Stimulated activated CD4-positive, alpha-beta T cell treated with anti-CD3 and anti-CD28 coated beads, Interleukin-15, amount 100 ng/mL, for 1 hour (primary cell): ENCODE results near the gene ERFE.

Experiments used
- DNase-seq, 2 donors: peaks; one replicate each; pipeline ENCODE4 v3.0.0-alpha.2; 2020; ENCODE audit warnings: low read depth in 1 of 2, low spot score in 1 of 2

The ERFE gene

GRCh38 chr2:238126338-238126737 lies 32.4 kb upstream of the ERFE start:
- no peak for DNase-seq

GRCh38 chr2:238126775-238127164 lies 32.0 kb upstream of the ERFE start:
- no peak for DNase-seq

GRCh38 chr2:238127165-238128060 lies 31.4 kb upstream of the ERFE start:
- DNase-seq: no peak

- DNase-seq: no peak
Observed at GRCh38 chr2:238128061-238128440, 30.7 kb upstream of the ERFE start.

- no peak for DNase-seq
Observed at GRCh38 chr2:238128534-238129001, 30.2 kb upstream of the ERFE start.

GRCh38 chr2:238129166-238130010 lies 29.4 kb upstream of the ERFE start:
- no peak for DNase-seq

- no peak for DNase-seq
Observed at GRCh38 chr2:238130111-238130695, 28.6 kb upstream of the ERFE start.

GRCh38 chr2:238130696-238131628 lies 27.8 kb upstream of the ERFE start:
- no peak for DNase-seq

GRCh38 chr2:238131761-238132462 lies 26.9 kb upstream of the ERFE start:
- no peak for DNase-seq

GRCh38 chr2:238132463-238133450 lies 26.0 kb upstream of the ERFE start:
- DNase-seq: no peak

GRCh38 chr2:238133499-238134392 lies 25.0 kb upstream of the ERFE start:
- no peak for DNase-seq

GRCh38 chr2:238134393-238134785 lies 24.4 kb upstream of the ERFE start:
- DNase-seq: no peak

GRCh38 chr2:238135601-238136150 lies 23.1 kb upstream of the ERFE start:
- no peak for DNase-seq

- DNase-seq: no peak
Observed at GRCh38 chr2:238136820-238137537, 21.8 kb upstream of the ERFE start.

- DNase-seq: no peak
Observed at GRCh38 chr2:238137885-238138284, 20.9 kb upstream of the ERFE start.

- DNase-seq: no peak
Observed at GRCh38 chr2:238138331-238139195, 20.2 kb upstream of the ERFE start, which contains the start of gene KLHL30. TSS of gene KLHL30 (plus strand) at chr2:238138668. CDS start at chr2:238140755, 2,087 bp downstream.
